ENCODE results near the gene WDR90.

WDR90 gene

DNA sequence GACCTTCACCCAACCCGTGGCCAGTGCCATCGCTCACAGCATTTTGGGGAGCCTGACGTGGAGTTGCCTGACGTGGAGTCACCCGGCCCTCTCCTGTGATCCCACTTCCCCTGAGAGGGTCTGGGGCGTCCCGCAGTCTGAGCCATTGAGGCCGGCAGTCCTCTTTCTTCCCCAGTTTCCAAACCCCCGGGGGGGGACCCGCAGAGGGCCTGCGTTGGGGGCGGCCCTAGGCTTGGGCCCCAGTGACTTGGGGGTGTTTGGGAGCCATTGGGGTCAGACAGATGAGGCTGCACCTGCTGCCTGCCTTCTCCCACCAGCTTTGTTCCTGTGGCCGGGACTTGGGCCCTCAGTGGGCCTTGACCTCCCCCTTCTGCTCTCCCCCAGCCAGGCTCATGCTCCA, 20.5 kb downstream of the WDR90 start:
- H3K27ac ChIP-seq (ENCODE audit: low read depth, low read length, poor library complexity, severe bottlenecking), result no peak overlapping the region
- peak overlapping the region; percentile 99 for H3K4me3 ChIP-seq (ENCODE audit: low read depth, low read length, poor library complexity, severe bottlenecking)
- peaks cover 54% of the 10 kb centered on the region for H3K36me3 ChIP-seq (ENCODE audit: insufficient read depth, low read length)
- H3K9me2 ChIP-seq (ENCODE audit: low read depth, low read length), result no peaks in the 10 kb centered on the region
- no peak overlapping the region for H2AFZ ChIP-seq (ENCODE audit: low read length)
- no peaks in the 10 kb centered on the region for H3K79me2 ChIP-seq (ENCODE audit: insufficient read depth, low read length)
- H3K9me3 ChIP-seq (ENCODE audit: low read length), result no peaks in the 10 kb centered on the region
- H3K4me2 ChIP-seq (ENCODE audit: low read length), result peak overlapping the region; percentile 84; the same call in 1 of the 2 replicates
- no peaks in the 10 kb centered on the region for H3K27me3 ChIP-seq (ENCODE audit: insufficient read depth, low read length)
- H3K4me1 ChIP-seq (ENCODE audit: insufficient read depth, low read length, severe bottlenecking), result peaks cover 16% of the 10 kb centered on the region
- TF ChIP-seq, protein P1, sequence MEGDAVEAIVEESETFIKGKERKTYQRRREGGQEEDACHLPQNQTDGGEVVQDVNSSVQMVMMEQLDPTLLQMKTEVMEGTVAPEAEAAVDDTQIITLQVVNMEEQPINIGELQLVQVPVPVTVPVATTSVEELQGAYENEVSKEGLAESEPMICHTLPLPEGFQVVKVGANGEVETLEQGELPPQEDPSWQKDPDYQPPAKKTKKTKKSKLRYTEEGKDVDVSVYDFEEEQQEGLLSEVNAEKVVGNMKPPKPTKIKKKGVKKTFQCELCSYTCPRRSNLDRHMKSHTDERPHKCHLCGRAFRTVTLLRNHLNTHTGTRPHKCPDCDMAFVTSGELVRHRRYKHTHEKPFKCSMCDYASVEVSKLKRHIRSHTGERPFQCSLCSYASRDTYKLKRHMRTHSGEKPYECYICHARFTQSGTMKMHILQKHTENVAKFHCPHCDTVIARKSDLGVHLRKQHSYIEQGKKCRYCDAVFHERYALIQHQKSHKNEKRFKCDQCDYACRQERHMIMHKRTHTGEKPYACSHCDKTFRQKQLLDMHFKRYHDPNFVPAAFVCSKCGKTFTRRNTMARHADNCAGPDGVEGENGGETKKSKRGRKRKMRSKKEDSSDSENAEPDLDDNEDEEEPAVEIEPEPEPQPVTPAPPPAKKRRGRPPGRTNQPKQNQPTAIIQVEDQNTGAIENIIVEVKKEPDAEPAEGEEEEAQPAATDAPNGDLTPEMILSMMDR (IDR thresholded peaks at IDR 0.05; ENCODE audit: low read length), result no peak
- TF ChIP-seq EZH2 (IDR thresholded peaks at IDR 0.05; ENCODE audit: borderline replicate concordance, low read length), result no peak
- H3K9ac ChIP-seq (ENCODE audit: low read length), result no peak overlapping the region; the same call in 1 of the 2 replicates
- H4K20me1 ChIP-seq (ENCODE audit: insufficient read depth, low read length), result no peaks in the 10 kb centered on the region
- no peaks in the 10 kb centered on the region for H3F3A ChIP-seq (ENCODE audit: insufficient read depth, low read length)

GRCh38 chr16:670485-671352, 21.6 kb downstream of the WDR90 start:
- TF ChIP-seq, protein P1 (IDR thresholded peaks at IDR 0.05; ENCODE audit: low read length), result no peak
- no peak for TF ChIP-seq EZH2 (IDR thresholded peaks at IDR 0.05; ENCODE audit: borderline replicate concordance, low read length)
- Histone ChIP-seq H3F3A (ENCODE audit: insufficient read depth, low read length) (no peaks in the 10 kb centered on the region), H3K79me2 (ENCODE audit: insufficient read depth, low read length) (no peaks in the 10 kb centered on the region), H3K27me3 (ENCODE audit: insufficient read depth, low read length) (no peaks in the 10 kb centered on the region), H4K20me1 (ENCODE audit: insufficient read depth, low read length) (no peaks in the 10 kb centered on the region), H3K4me1 (ENCODE audit: insufficient read depth, low read length, severe bottlenecking) (peaks cover 16% of the 10 kb centered on the region), H3K4me2 (ENCODE audit: low read length) (no peak overlapping the region), H3K4me3 (ENCODE audit: low read depth, low read length, poor library complexity, severe bottlenecking) (no peak overlapping the region), H3K9ac (ENCODE audit: low read length) (no peak overlapping the region), H2AFZ (ENCODE audit: low read length) (no peak overlapping the region), H3K36me3 (ENCODE audit: insufficient read depth, low read length) (peaks cover 56% of the 10 kb centered on the region), H3K27ac (ENCODE audit: low read depth, low read length, poor library complexity, severe bottlenecking) (no peak overlapping the region), H3K9me3 (ENCODE audit: low read length) (no peaks in the 10 kb centered on the region), H3K9me2 (ENCODE audit: low read depth, low read length) (no peaks in the 10 kb centered on the region)

GRCh38 chr16:671353-672131, 22.4 kb downstream of the WDR90 start:
- Histone ChIP-seq H4K20me1 (ENCODE audit: insufficient read depth, low read length) (no peaks in the 10 kb centered on the region), H3K9ac (ENCODE audit: low read length) (no peak overlapping the region), H3F3A (ENCODE audit: insufficient read depth, low read length) (no peaks in the 10 kb centered on the region), H2AFZ (ENCODE audit: low read length) (no peak overlapping the region), H3K36me3 (ENCODE audit: insufficient read depth, low read length) (peaks cover 51% of the 10 kb centered on the region), H3K9me2 (ENCODE audit: low read depth, low read length) (no peaks in the 10 kb centered on the region), H3K27ac (ENCODE audit: low read depth, low read length, poor library complexity, severe bottlenecking) (no peak overlapping the region), H3K9me3 (ENCODE audit: low read length) (no peaks in the 10 kb centered on the region), H3K27me3 (ENCODE audit: insufficient read depth, low read length) (no peaks in the 10 kb centered on the region), H3K4me1 (ENCODE audit: insufficient read depth, low read length, severe bottlenecking) (peaks cover 16% of the 10 kb centered on the region), H3K79me2 (ENCODE audit: insufficient read depth, low read length) (no peaks in the 10 kb centered on the region), H3K4me3 (ENCODE audit: low read depth, low read length, poor library complexity, severe bottlenecking) (no peak overlapping the region), H3K4me2 (ENCODE audit: low read length) (no peak overlapping the region)
- TF ChIP-seq EZH2 (IDR thresholded peaks at IDR 0.05; ENCODE audit: borderline replicate concordance, low read length), result no peak
- TF ChIP-seq, protein P1 (IDR thresholded peaks at IDR 0.05; ENCODE audit: low read length), result no peak
